HepG2 (cell line): ENCODE results near the gene EARS2. TPM values are rescaled to one million over a fixed set of nuclear protein-coding genes. Genes with fewer than 3 reads are reported as not detected.

Experiments used
- BCL6 ChIP-seq: IDR thresholded peaks from 2 replicates; pipeline ENCODE4 v1.6.1; 2016; ENCODE audit warnings: missing genetic modification reagents, missing compliant biosample characterization
- BHLHE40 ChIP-seq: IDR thresholded peaks from 2 replicates; pipeline ENCODE4 v1.6.1; 2011; ENCODE audit warnings: low read length, improper control_type of control experiment
- EED ChIP-seq: sonication (generic); formaldehyde crosslinking; IDR thresholded peaks from 2 replicates; pipeline ENCODE4 v1.5.0; 2020; ENCODE audit warnings: mild to moderate bottlenecking, missing genetic modification reagents
- ERF ChIP-seq: IDR thresholded peaks from 2 replicates; pipeline ENCODE4 v1.6.1; 2018; ENCODE audit warnings: missing biosample characterization, missing genetic modification reagents
- ESRRA ChIP-seq: sonication (generic); formaldehyde crosslinking; IDR thresholded peaks from 2 replicates; pipeline ENCODE4 v1.5.1; 2020; ENCODE audit warnings: mild to moderate bottlenecking, low read depth, missing genetic modification reagents
- EZH2 ChIP-seq: conservative IDR thresholded peaks from 2 replicates; pipeline ENCODE4 v1.6.1; 2012; ENCODE audit warnings: mild to moderate bottlenecking, low read depth, low read length, moderate library complexity
- GATA4 ChIP-seq: sonication (generic); IDR thresholded peaks from 2 replicates; pipeline ENCODE4 v1.6.1; 2016; ENCODE audit warnings: antibody characterized with exemption, low read depth, borderline replicate concordance
- NFE2 ChIP-seq: sonication (generic); formaldehyde crosslinking; IDR thresholded peaks from 2 replicates; pipeline ENCODE4 v1.4.0; 2020; ENCODE audit warnings: missing genetic modification reagents
- NR2C2 ChIP-seq: sonication (generic); formaldehyde crosslinking; IDR thresholded peaks from 2 replicates; pipeline ENCODE4 v1.4.0; 2020; ENCODE audit warnings: missing genetic modification reagents, mild to moderate bottlenecking, moderate library complexity, borderline replicate concordance
- RARA ChIP-seq: IDR thresholded peaks from 2 replicates; pipeline ENCODE4 v1.6.1; 2016; ENCODE audit warnings: missing genetic modification reagents, missing compliant biosample characterization
- SNAI1 ChIP-seq: sonication (generic); formaldehyde crosslinking; IDR thresholded peaks from 2 replicates; pipeline ENCODE4 v1.5.0; 2020; ENCODE audit warnings: mild to moderate bottlenecking, missing genetic modification reagents, borderline replicate concordance
- SRY ChIP-seq: sonication (generic); formaldehyde crosslinking; IDR thresholded peaks from 2 replicates; pipeline ENCODE4 v1.8.0; 2022; ENCODE audit warnings: mild to moderate bottlenecking, missing genetic modification reagents
- ZFP91 ChIP-seq: sonication (generic); formaldehyde crosslinking; IDR thresholded peaks from 2 replicates; pipeline ENCODE4 v1.9.0; 2022; ENCODE audit warnings: missing genetic modification reagents, mild to moderate bottlenecking, borderline replicate concordance
- ZFX ChIP-seq: sonication (generic); formaldehyde crosslinking; IDR thresholded peaks from 2 replicates; pipeline ENCODE4 v1.4.0; 2020; ENCODE audit warnings: mild to moderate bottlenecking, low read depth, missing genetic modification reagents, moderate library complexity
- ZNF17 ChIP-seq: sonication (generic); formaldehyde crosslinking; IDR thresholded peaks from 2 replicates; pipeline ENCODE4 v1.5.0; 2020; ENCODE audit warnings: mild to moderate bottlenecking, missing genetic modification reagents
- ZNF468 ChIP-seq: sonication (generic); formaldehyde crosslinking; IDR thresholded peaks from 2 replicates; pipeline ENCODE4 v1.8.0; 2022; ENCODE audit warnings: mild to moderate bottlenecking, moderate library complexity, missing genetic modification reagents
- ZNF746 ChIP-seq: sonication (generic); formaldehyde crosslinking; IDR thresholded peaks from 2 replicates; pipeline ENCODE4 v1.8.0; 2022; ENCODE audit warnings: mild to moderate bottlenecking, missing genetic modification reagents
- ZNF768 ChIP-seq: sonication (generic); formaldehyde crosslinking; IDR thresholded peaks from 2 replicates; pipeline ENCODE4 v1.4.0; 2020; ENCODE audit warnings: missing genetic modification reagents
- ZNF781 ChIP-seq: sonication (generic); formaldehyde crosslinking; IDR thresholded peaks from 2 replicates; pipeline ENCODE4 v1.5.1; 2020; ENCODE audit warnings: borderline replicate concordance, mild to moderate bottlenecking, missing genetic modification reagents; ENCODE audit errors: not compliant biosample characterization
- polyA plus RNA-seq, 8 experiments: library from polyadenylated mRNA; depleted of rRNA in 3 of 8; stranded (reverse) in 7 of 8; unstranded in 1 of 8; fragments of >200 nt; fragmentation: Illumina TruSeq in 4 of 8; extraction: Trizol in 4 of 8; gene quantifications; 2 replicates each; pipeline versions ENCODE4 v1.2.1 to v1.2.3, GENCODE V29; 2011 to 2016; ENCODE audit warnings: low read depth in 4 of 8, missing spikeins in 1 of 8, mixed read lengths in 1 of 8; ENCODE audit not compliant: insufficient read depth in 1 of 8
- total RNA-seq, 5 experiments: library from RNA; depleted of rRNA; stranded (reverse); fragments of >200 nt; fragmentation: Illumina TruSeq; extraction: Trizol; gene quantifications; 2 replicates each; pipeline ENCODE4 v1.2.3, GENCODE V29; 2016; ENCODE audit warnings: low read depth in 1 of 5
- TF ChIP-seq, protein P1 (sequence below): sonication (generic); formaldehyde crosslinking; IDR thresholded peaks from 2 replicates; pipeline ENCODE4 v1.4.0; 2020; ENCODE audit warnings: missing genetic modification reagents
- TF ChIP-seq, protein P2 (sequence below): sonication (generic); formaldehyde crosslinking; IDR thresholded peaks from 2 replicates; pipeline ENCODE4 v1.5.1; 2020; ENCODE audit warnings: mild to moderate bottlenecking, missing genetic modification reagents, moderate library complexity

EARS2 gene
- total and polyA plus RNA-seq, 2 of the 13 experiments (the other 11 are each of a cell fraction or from before 2014, with no cell fraction given) = 49.4 to 80.4 TPM

GRCh38 chr16:23504453-23505179 lies 52.5 kb downstream of the EARS2 start (continued):
- TF ChIP-seq ZNF768 (CRISPR knock-in tag) = 0 out of 2 replicates have a peak, but pooled peaks have one; percentile 25
- TF ChIP-seq ESRRA (CRISPR knock-in tag) = no peak
- no peak for TF ChIP-seq ZNF746 (CRISPR knock-in tag)
- TF ChIP-seq, protein P1, sequence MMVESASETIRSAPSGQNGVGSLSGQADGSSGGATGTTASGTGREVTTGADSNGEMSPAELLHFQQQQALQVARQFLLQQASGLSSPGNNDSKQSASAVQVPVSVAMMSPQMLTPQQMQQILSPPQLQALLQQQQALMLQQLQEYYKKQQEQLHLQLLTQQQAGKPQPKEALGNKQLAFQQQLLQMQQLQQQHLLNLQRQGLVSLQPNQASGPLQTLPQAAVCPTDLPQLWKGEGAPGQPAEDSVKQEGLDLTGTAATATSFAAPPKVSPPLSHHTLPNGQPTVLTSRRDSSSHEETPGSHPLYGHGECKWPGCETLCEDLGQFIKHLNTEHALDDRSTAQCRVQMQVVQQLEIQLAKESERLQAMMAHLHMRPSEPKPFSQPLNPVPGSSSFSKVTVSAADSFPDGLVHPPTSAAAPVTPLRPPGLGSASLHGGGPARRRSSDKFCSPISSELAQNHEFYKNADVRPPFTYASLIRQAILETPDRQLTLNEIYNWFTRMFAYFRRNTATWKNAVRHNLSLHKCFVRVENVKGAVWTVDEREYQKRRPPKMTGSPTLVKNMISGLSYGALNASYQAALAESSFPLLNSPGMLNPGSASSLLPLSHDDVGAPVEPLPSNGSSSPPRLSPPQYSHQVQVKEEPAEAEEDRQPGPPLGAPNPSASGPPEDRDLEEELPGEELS (CRISPR knock-in tag) = no peak; the same call in 1 of the 2 replicates
- no peak for TF ChIP-seq ZNF17
- TF ChIP-seq RARA (CRISPR knock-in tag) = 0 out of 2 replicates have a peak, but pooled peaks have one; percentile 5
- no peak for TF ChIP-seq NFE2 (CRISPR knock-in tag)
- TF ChIP-seq GATA4 = 0 out of 2 replicates have a peak, but pooled peaks have one; percentile 18
- TF ChIP-seq ZNF781 (CRISPR knock-in tag) = no peak
- no peak for TF ChIP-seq SRY (CRISPR knock-in tag)
- TF ChIP-seq NR2C2 (CRISPR knock-in tag) = peak; percentile 50; the same call in 1 of the 2 replicates
- TF ChIP-seq EZH2 = no peak
- TF ChIP-seq EED (CRISPR knock-in tag) = no peak
- TF ChIP-seq BHLHE40 = peak; percentile 42
- 0 out of 2 replicates have a peak, but pooled peaks have one; percentile 12 for TF ChIP-seq ZFX (CRISPR knock-in tag)
- TF ChIP-seq SNAI1 (CRISPR knock-in tag) = 0 out of 2 replicates have a peak, but pooled peaks have one; percentile 59
- TF ChIP-seq BCL6 (CRISPR knock-in tag) = peak; percentile 83
- TF ChIP-seq ZFP91 (CRISPR knock-in tag) = peak; percentile 39; the same call in 1 of the 2 replicates
- TF ChIP-seq, protein P2, sequence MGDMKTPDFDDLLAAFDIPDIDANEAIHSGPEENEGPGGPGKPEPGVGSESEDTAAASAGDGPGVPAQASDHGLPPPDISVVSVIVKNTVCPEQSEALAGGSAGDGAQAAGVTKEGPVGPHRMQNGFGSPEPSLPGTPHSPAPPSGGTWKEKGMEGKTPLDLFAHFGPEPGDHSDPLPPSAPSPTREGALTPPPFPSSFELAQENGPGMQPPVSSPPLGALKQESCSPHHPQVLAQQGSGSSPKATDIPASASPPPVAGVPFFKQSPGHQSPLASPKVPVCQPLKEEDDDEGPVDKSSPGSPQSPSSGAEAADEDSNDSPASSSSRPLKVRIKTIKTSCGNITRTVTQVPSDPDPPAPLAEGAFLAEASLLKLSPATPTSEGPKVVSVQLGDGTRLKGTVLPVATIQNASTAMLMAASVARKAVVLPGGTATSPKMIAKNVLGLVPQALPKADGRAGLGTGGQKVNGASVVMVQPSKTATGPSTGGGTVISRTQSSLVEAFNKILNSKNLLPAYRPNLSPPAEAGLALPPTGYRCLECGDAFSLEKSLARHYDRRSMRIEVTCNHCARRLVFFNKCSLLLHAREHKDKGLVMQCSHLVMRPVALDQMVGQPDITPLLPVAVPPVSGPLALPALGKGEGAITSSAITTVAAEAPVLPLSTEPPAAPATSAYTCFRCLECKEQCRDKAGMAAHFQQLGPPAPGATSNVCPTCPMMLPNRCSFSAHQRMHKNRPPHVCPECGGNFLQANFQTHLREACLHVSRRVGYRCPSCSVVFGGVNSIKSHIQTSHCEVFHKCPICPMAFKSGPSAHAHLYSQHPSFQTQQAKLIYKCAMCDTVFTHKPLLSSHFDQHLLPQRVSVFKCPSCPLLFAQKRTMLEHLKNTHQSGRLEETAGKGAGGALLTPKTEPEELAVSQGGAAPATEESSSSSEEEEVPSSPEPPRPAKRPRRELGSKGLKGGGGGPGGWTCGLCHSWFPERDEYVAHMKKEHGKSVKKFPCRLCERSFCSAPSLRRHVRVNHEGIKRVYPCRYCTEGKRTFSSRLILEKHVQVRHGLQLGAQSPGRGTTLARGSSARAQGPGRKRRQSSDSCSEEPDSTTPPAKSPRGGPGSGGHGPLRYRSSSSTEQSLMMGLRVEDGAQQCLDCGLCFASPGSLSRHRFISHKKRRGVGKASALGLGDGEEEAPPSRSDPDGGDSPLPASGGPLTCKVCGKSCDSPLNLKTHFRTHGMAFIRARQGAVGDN (CRISPR knock-in tag) = peak; percentile 57
- no peak for TF ChIP-seq ZNF468 (CRISPR knock-in tag)
- no peak for TF ChIP-seq ERF (CRISPR knock-in tag)
